Jurkat, Clone E6-1 (cell line): ENCODE measurements around the gene KHDC1.
"Not testable (repeated sequence)": the region's sequence is repeated elsewhere in the genome, so short reads cannot be mapped to it uniquely, and the experiment has no call there.

ENCODE experiments used
- DNase-seq: peaks from one replicate; pipeline ENCODE4 v3.0.0-alpha.2; 2011; ENCODE audit warnings: low read depth, low spot score
- H3K4me3 ChIP-seq: 2 replicates; pipeline ENCODE4 v1.5.1; 2011; ENCODE audit warnings: mild to moderate bottlenecking, low read length, control low read depth, moderate library complexity

The KHDC1 gene

GRCh38 chr6:73258721-73259120, 4.3 kb downstream of the KHDC1 start:
- no peak for DNase-seq
- H3K4me3 ChIP-seq: no peak overlapping the region

- H3K4me3 ChIP-seq, DNase-seq: not testable (repeated sequence)
These were observed 8.7 kb downstream of the KHDC1 start for GRCh38 chr6:73254323-73254722.

GRCh38 chr6:73252703-73253102, 10.3 kb downstream of the KHDC1 start:
- DNase-seq: no peak
- H3K4me3 ChIP-seq: no peak overlapping the region

- H3K4me3 ChIP-seq: no peak overlapping the region
These were observed 13.0 kb downstream of the KHDC1 start for GRCh38 chr6:73250016-73250415.

GRCh38 chr6:73248192-73248903, 14.6 kb downstream of the KHDC1 start:
- no peak overlapping the region for H3K4me3 ChIP-seq
- DNase-seq: no peak

More at GRCh38 chr6:73250016-73250415, 13.0 kb downstream of the KHDC1 start:
- no peak for DNase-seq

GRCh38 chr6:73242001-73242400, 21.0 kb downstream of the KHDC1 start:
- no peak overlapping the region for H3K4me3 ChIP-seq
- no peak for DNase-seq

- no peak for DNase-seq
- H3K4me3 ChIP-seq: no peak overlapping the region
These were observed 22.3 kb downstream of the KHDC1 start for GRCh38 chr6:73240730-73241129.

GRCh38 chr6:73236144-73236750, 26.7 kb downstream of the KHDC1 start:
- no peak for DNase-seq
- no peak overlapping the region for H3K4me3 ChIP-seq

GRCh38 chr6:73234733-73235132, 28.3 kb downstream of the KHDC1 start:
- no peak for DNase-seq
- no peak overlapping the region for H3K4me3 ChIP-seq

- not testable (repeated sequence) for DNase-seq, H3K4me3 ChIP-seq
These were observed 29.0 kb downstream of the KHDC1 start for GRCh38 chr6:73233971-73234370.

- no peak overlapping the region for H3K4me3 ChIP-seq
- DNase-seq: no peak
These were observed 29.9 kb downstream of the KHDC1 start for GRCh38 chr6:73233048-73233447.

GRCh38 chr6:73231986-73232391, 31.0 kb downstream of the KHDC1 start:
- DNase-seq: no peak
- H3K4me3 ChIP-seq: no peak overlapping the region

- no peak overlapping the region for H3K4me3 ChIP-seq
These were observed 35.3 kb downstream of the KHDC1 start for GRCh38 chr6:73227606-73228255.

GRCh38 chr6:73225396-73225795, 37.6 kb downstream of the KHDC1 start, which contains the start of gene KHDC1L:
TSS of gene KHDC1L (minus strand) at chr6:73225496. CDS start at chr6:73225408, 88 bp downstream.
- no peak within 1 kb of the TSS for H3K4me3 ChIP-seq
- no peak for DNase-seq

More at GRCh38 chr6:73227606-73228255, 35.3 kb downstream of the KHDC1 start:
- DNase-seq: no peak

GRCh38 chr6:73216859-73217258, 46.1 kb downstream of the KHDC1 start:
- DNase-seq: no peak
- H3K4me3 ChIP-seq: no peak overlapping the region

GRCh38 chr6:73209117-73209516, 53.9 kb downstream of the KHDC1 start:
- no peak for DNase-seq
- no peak overlapping the region for H3K4me3 ChIP-seq

- H3K4me3 ChIP-seq: no peak overlapping the region
- DNase-seq: no peak
These were observed 55.7 kb downstream of the KHDC1 start for GRCh38 chr6:73207221-73207837.

- H3K4me3 ChIP-seq: no peak overlapping the region
- DNase-seq: no peak
These were observed 58.7 kb downstream of the KHDC1 start for GRCh38 chr6:73204252-73204651.

- DNase-seq: no peak
- no peak overlapping the region for H3K4me3 ChIP-seq
These were observed 59.9 kb downstream of the KHDC1 start for GRCh38 chr6:73203098-73203497.

- H3K4me3 ChIP-seq: no peak overlapping the region
- DNase-seq: no peak
These were observed 62.3 kb downstream of the KHDC1 start for GRCh38 chr6:73200735-73201134.
